ENCODE results near the gene CNTN5. TPM values are rescaled to one million over a fixed set of nuclear protein-coding genes. Genes with fewer than 3 reads are reported as not detected.

Gene CNTN5
- polyA plus RNA-seq, 1 donor from 2014 or later = 1.1 TPM

DNA sequence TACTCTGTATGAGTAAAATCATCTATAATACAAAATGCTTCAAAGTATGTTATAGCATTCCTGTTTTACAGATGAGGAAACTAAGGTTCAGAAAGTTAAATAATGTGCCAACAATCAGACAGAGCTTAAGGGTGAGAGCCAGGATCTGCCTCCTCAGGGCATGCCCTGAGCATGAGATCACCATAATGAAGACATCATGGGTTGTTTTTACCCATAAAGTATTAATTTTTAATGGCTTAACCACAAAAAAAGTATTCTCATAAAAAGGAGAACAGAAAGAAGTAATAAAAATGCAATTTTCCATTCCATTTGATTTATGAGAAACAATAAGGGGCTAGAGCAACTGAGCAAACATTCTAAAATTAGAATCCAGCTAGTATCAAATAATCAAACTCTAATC, 1132.0 kb downstream of the CNTN5 start:
- Histone ChIP-seq H3F3A (ENCODE audit: insufficient read depth, low read length, poor library complexity, severe bottlenecking) (no peaks in the 10 kb centered on the region), H3K27ac (ENCODE audit: low read length) (no peak overlapping the region), H3K9ac (ENCODE audit: low read length) (no peak overlapping the region), H3K36me3 (ENCODE audit: insufficient read depth, low read length) (no peaks in the 10 kb centered on the region), H3K79me2 (replicated peaks; ENCODE audit: insufficient read depth, low read length) (no peaks in the 10 kb centered on the region), H3K9me2 (ENCODE audit: insufficient read depth, low read length) (no peaks in the 10 kb centered on the region), H4K20me1 (ENCODE audit: insufficient read depth) (no peaks in the 10 kb centered on the region), H3K9me3 (ENCODE audit: low read length) (no peaks in the 10 kb centered on the region), H3K4me3 (ENCODE audit: low read length) (no peak overlapping the region), H2AFZ (ENCODE audit: low read depth, low read length) (no peak overlapping the region), H3K4me2 (ENCODE audit: low read length) (no peak overlapping the region), H3K27me3 (ENCODE audit: insufficient read depth, low read depth, low read length) (no peaks in the 10 kb centered on the region)
- TF ChIP-seq, protein P1, sequence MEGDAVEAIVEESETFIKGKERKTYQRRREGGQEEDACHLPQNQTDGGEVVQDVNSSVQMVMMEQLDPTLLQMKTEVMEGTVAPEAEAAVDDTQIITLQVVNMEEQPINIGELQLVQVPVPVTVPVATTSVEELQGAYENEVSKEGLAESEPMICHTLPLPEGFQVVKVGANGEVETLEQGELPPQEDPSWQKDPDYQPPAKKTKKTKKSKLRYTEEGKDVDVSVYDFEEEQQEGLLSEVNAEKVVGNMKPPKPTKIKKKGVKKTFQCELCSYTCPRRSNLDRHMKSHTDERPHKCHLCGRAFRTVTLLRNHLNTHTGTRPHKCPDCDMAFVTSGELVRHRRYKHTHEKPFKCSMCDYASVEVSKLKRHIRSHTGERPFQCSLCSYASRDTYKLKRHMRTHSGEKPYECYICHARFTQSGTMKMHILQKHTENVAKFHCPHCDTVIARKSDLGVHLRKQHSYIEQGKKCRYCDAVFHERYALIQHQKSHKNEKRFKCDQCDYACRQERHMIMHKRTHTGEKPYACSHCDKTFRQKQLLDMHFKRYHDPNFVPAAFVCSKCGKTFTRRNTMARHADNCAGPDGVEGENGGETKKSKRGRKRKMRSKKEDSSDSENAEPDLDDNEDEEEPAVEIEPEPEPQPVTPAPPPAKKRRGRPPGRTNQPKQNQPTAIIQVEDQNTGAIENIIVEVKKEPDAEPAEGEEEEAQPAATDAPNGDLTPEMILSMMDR (IDR thresholded peaks at IDR 0.05; ENCODE audit: poor library complexity, severe bottlenecking) = no peak
- no peak for TF ChIP-seq POLR2AphosphoS5 (IDR thresholded peaks at IDR 0.05)
- no peak for TF ChIP-seq MXI1 (conservative IDR thresholded peaks at IDR 0.05; ENCODE audit: poor library complexity, severe bottlenecking)

- Histone ChIP-seq H3K9me3 (ENCODE audit: low read length) (no peaks in the 10 kb centered on the region), H3K4me3 (ENCODE audit: low read length) (no peak overlapping the region), H3K79me2 (replicated peaks; ENCODE audit: insufficient read depth, low read length) (no peaks in the 10 kb centered on the region), H3K4me2 (ENCODE audit: low read length) (no peak overlapping the region), H3K27me3 (ENCODE audit: insufficient read depth, low read depth, low read length) (no peaks in the 10 kb centered on the region), H3K27ac (ENCODE audit: low read length) (no peak overlapping the region), H3K9ac (ENCODE audit: low read length) (no peak overlapping the region), H2AFZ (ENCODE audit: low read depth, low read length) (no peak overlapping the region), H3K9me2 (ENCODE audit: insufficient read depth, low read length) (no peaks in the 10 kb centered on the region), H3F3A (ENCODE audit: insufficient read depth, low read length, poor library complexity, severe bottlenecking) (no peaks in the 10 kb centered on the region), H3K36me3 (ENCODE audit: insufficient read depth, low read length) (no peaks in the 10 kb centered on the region), H4K20me1 (ENCODE audit: insufficient read depth) (no peaks in the 10 kb centered on the region)
- no peak for TF ChIP-seq REST (IDR thresholded peaks at IDR 0.05; ENCODE audit: borderline replicate concordance)
Observed at GRCh38 chr11:100163471-100163870, 1142.7 kb downstream of the CNTN5 start.

- H3K27ac ChIP-seq (ENCODE audit: low read length) = no peak overlapping the region
- no peak for TF ChIP-seq EP300 (conservative IDR thresholded peaks at IDR 0.05; ENCODE audit: poor library complexity, severe bottlenecking)
- TF ChIP-seq SMC3 (conservative IDR thresholded peaks at IDR 0.05; ENCODE audit: poor library complexity) = no peak
- TF ChIP-seq, protein P1 (IDR thresholded peaks at IDR 0.05; ENCODE audit: poor library complexity, severe bottlenecking) = no peak
- TF ChIP-seq RAD21 (conservative IDR thresholded peaks at IDR 0.05) = no peak
- no peak for TF ChIP-seq TAF1 (IDR thresholded peaks at IDR 0.05; ENCODE audit: low read depth)
- TF ChIP-seq MXI1 (conservative IDR thresholded peaks at IDR 0.05; ENCODE audit: poor library complexity, severe bottlenecking) = no peak
- no peak for TF ChIP-seq REST (IDR thresholded peaks at IDR 0.05; ENCODE audit: borderline replicate concordance)
- TF ChIP-seq EZH2 (IDR thresholded peaks at IDR 0.05; ENCODE audit: borderline replicate concordance, insufficient read depth, low read length, poor library complexity, severe bottlenecking) = no peak
- TF ChIP-seq POLR2AphosphoS5 (IDR thresholded peaks at IDR 0.05) = no peak
- H3K79me2 ChIP-seq (replicated peaks; ENCODE audit: insufficient read depth, low read length) = no peaks in the 10 kb centered on the region
Observed at GRCh38 chr11:100174881-100175280, 1154.1 kb downstream of the CNTN5 start.

More at GRCh38 chr11:100174881-100175280, 1154.1 kb downstream of the CNTN5 start:
- Histone ChIP-seq H3K9me2 (ENCODE audit: insufficient read depth, low read length) (no peaks in the 10 kb centered on the region), H3K9me3 (ENCODE audit: low read length) (no peaks in the 10 kb centered on the region), H3K9ac (ENCODE audit: low read length) (no peak overlapping the region), H2AFZ (ENCODE audit: low read depth, low read length) (no peak overlapping the region), H3K4me2 (ENCODE audit: low read length) (no peak overlapping the region), H3K36me3 (ENCODE audit: insufficient read depth, low read length) (no peaks in the 10 kb centered on the region), H4K20me1 (ENCODE audit: insufficient read depth) (no peaks in the 10 kb centered on the region), H3F3A (ENCODE audit: insufficient read depth, low read length, poor library complexity, severe bottlenecking) (no peaks in the 10 kb centered on the region), H3K4me3 (ENCODE audit: low read length) (no peak overlapping the region), H3K27me3 (ENCODE audit: insufficient read depth, low read depth, low read length) (no peaks in the 10 kb centered on the region)
